Stimulated activated CD8-positive, alpha-beta memory T cell treated with anti-CD3 and anti-CD28 coated beads, Interleukin-15, amount 100 ng/mL, for 4 hours (primary cell): Measurements from ENCODE around the gene MARCHF11.

ENCODE experiments used
- DNase-seq, 2 donors: peaks; one replicate each; pipeline ENCODE4 v3.0.0-alpha.2; 2020; ENCODE audit warnings: low read depth in 2 of 2

The MARCHF11 gene

DNA sequence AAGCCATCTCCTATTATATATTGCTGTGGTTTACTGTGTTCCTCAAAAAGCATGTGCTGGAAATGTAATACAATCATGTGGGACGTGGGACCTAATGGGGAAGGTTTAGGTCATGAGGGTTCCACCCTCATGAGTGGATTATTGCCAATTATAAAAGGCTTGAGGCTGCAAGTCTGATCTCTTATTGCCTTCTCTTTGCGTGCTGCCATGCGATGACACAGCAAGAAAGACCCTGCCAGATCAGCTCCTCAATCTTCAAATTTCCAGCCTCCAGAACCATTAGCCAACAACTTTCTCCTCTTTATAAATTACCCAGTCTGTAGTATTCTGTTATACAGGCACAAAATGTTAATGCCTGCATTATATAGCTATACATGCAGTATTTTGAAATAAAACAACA lies 45.4 kb downstream of the MARCHF11 start:
- DNase-seq, result no peak

DNA sequence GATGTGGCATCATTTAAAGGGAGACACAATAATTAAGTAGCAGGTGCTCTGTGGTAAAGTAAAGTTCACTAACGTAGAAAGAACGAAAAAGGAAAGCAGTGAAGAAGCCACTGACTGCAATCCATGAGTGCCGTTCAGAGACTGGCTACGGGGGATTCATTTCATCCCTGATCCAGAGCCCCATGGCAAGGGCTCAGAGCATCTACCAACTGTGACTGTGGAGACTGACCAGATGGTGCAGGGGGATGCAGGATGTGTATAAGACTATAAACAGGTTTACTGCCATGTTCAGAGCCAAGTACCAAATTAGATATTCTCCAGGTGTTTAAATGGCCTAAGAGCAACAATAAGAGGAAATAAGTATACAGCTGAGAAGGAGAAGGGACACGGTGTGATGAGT lies 47.7 kb downstream of the MARCHF11 start:
- no peak for DNase-seq

DNA sequence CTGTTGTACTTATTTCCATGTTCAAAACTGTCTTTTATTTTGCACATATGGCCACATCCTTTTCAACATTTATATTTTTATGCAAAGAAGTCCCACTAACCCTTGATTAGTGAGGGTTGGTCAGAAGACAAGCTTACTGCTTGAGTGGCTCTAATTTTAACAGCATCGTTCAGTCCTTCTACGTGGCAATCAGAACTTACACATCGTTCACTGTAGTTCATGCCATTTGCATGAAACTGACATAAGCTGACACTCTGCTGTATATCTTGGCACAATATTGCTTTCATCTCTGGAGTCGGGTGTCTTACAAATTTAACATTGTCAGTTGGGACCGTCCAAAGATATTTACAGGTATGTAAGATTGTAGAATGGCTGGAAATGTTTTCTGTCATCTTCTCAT lies 50.6 kb downstream of the MARCHF11 start:
- no peak for DNase-seq

DNA sequence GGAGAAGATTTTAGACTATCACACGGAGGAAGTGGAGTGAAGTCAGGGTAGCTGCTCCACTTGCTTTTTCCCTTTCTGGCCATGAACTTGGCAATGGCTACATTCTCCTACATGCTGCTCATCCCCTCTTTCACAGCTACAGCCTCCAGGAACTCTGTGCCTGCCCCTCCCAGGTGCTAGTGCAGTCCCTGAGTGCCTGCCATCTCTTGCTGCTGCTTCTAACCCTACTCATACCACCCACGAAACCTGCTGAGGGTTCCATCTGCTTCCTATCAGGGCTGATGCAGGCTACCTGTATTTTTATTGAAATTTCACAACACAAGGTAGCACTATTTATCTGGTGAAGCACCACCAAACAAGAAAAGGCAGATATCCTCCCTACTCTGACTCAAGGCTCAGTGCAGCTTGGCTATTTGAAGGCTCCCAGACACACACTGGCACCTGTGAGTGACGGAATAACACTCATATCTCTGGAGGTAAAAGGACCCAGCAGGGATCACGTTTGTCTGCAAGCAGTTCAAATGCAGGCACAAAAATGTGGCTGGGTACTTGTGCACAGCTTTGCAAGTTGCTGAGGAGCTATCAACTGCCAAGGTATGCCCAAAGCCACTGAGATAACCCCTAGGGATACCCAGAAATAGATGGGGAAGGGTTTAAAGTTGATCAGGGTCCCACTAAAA lies 51.6 kb downstream of the MARCHF11 start:
- DNase-seq, result no peak

DNA sequence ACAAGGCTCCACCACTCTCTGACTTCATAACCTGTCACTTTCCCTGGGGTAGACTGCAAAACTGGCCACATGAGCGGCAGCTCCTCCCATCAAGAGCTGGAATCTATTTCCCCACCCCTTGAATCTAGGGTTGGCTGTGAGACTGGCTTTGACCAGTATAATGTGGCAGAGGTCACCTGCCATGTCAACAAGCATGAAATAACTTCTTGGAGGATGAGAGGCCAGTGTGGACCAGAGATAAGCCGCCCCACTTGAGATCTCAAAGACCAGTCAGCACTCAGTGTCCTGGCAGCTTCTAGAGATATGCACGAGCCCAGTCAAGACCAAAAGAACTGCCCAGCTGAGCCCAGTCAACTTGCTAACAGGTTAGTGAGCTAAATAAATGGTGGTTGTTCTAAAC lies 59.0 kb downstream of the MARCHF11 start:
- no peak for DNase-seq

DNA sequence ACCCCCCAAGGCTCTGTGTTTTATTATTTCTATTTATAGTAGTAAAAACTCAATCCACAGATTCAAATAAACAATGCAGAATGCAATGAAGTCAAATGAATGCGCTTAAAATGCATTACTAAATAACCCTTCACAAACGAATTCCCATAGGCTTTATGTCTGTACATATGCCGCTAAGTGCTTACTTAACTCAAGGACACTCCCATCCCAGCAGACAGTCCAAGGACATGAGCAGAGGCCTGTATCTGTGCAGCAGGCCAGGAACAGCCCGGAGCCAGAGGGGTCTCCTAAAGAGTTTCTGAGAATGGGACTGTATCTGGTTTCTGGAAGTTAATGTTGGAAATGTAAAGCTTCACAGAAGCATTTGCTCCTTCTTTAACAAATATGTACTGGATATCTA lies 59.8 kb downstream of the MARCHF11 start:
- DNase-seq, result no peak

DNA sequence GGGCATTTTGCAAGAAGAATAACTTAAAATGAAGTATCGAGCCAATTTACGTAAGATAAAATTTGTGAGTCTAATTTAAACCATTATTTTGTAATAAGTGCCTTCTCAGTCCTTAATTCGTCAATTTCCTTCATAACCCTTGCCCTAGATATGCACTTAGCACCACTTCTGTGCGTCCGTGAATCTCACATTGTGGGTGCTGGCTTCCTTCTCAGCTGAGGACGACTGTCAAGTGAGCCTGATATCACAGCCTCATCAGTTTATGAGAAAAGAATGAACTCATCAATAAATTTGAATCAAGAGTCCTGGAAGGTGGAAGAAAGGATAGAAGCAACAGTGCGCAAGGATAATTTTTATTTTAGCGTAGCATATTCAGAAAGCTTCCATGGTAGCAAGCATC lies 64.5 kb downstream of the MARCHF11 start:
- DNase-seq, result no peak

DNA sequence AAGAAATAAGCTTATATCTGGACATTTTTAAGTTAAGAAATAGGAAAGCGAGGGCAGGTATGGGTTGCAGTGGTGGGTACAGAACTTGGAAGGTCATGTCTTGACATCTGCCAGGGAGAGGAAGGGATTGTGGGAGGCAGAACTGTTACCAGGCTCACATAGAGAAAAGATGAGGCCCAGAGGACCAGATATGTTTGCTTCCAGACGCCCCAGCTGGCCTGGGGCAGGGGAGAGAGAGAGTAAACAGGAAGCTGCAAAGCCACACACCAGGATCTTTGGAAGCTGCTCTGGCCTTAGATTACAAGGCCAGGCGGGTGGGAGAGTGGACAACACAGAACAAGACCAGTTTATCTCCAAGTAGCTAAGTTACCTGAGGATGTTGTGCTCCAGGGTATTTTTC lies 71.2 kb downstream of the MARCHF11 start:
- no peak for DNase-seq

DNA sequence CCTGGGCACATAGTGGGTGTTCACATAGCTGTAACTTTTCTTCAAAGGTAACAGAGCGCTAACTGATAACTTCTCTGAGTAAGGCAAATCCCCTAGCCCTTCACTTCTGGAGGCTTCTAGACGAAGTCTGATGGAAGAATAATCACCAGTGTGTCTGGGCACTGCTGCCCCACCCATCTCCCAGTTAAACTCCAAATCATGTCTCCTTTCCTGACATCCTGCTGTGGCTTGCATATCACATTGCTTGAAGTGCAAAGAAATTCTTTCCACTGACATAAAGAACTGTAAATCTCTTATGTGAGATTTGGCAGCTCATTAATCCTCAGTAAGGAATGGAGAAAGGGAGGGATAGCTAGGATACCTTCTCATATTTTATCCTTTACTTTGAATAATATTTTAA lies 74.6 kb downstream of the MARCHF11 start:
- DNase-seq, result no peak

DNA sequence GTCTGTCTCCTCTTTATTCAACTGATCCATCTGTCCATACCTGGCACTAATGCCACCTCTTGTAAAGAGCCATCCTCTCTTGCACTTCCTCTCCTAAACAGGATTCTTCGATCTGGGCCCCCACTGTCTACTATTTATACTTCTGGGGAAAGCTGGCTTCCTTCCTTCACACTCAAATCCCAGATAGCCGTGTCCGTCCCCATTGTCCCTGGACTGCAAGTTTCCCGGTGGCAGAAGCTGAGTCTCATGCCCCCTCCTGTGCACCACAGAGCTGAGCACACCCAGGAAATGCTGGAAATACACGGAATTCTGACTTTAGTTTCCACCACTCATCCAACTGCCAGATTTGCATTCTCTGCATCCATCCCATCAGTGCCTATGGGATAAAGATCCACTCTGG lies 84.0 kb downstream of the MARCHF11 start:
- DNase-seq, result no peak

DNA sequence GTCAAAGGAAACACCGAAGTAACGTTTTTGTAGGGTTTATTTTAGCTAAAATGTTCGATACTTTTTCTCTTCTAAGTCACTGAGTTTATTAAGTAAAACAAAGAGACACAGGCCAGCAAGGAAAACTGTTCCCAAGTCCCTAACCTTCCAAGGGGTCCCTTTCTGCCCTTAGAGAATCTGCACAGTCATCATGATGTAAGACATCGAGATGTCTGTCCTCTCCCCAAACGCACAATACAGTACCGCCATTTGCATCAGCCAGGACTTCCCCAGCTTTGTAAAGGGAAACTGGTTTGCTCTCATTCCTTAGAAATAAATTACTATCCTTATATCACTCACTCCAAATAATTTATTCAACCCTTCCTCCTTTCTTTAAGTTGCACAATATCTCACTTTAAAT lies 89.3 kb downstream of the MARCHF11 start:
- DNase-seq, result no peak

DNA sequence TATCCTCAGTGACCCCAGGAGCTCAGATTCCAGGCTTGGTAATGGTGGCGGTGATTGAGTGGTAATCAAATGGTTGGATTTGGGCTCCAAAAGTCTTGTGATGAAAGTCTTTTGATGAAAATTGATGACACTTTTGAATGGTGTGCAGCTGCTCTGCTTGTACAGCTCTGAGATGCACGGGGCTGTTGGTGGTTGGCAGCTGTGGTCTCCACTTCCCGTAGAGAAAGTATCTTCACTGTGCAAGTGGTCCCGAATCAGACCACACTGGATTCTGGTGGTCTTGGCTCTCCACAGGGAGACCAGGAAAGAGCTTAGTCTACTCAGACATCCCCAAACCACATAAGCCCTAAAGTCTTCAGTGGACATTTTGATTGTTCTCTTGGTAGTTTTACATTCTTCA lies 96.6 kb downstream of the MARCHF11 start:
- no peak for DNase-seq

DNA sequence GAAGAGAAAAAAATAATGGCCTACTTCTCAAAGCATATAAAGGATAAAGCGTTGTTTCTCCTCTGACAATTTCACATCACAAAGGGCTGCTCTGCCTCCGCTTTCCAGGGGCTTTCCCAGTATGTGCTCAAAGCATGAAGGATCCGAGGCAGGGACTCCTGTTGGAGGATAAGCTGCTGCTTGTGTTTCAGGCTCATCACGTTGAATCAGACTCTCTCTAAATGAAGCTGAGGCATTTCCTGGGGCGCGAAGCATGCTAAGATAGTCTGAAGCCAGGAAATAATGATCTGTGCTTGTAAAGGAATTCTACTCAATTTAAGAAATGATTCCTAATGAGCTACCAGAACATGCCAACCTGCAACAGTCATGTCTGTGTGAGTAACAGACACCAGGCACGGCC lies 97.5 kb downstream of the MARCHF11 start:
- no peak for DNase-seq

DNA sequence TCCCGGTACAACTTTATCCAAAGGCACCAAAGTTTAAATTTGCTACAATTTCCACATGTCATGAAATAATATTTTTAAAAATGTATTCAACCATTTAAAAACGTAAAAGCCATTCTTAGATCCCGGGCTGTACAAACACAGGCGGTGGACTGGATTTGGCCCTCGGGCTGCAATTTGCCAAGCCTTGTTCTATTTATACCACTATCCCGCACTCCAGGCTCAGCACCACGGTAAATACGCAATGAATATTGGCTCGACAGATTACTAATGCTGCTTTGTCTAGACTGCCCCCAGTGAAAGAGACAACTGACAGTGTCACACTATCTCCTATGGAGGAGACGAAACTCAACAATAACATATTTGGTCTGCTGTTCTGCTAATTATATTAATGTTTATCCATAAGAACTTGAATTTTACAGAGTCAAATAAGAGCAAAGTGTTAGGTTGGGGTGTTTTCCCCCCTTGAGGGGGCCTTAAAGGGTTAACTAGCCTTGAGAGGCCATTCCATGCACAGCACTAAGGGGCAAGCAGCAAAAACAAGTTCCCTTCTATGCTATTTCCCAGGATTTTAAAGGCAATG lies 98.1 kb downstream of the MARCHF11 start:
- DNase-seq, result no peak

DNA sequence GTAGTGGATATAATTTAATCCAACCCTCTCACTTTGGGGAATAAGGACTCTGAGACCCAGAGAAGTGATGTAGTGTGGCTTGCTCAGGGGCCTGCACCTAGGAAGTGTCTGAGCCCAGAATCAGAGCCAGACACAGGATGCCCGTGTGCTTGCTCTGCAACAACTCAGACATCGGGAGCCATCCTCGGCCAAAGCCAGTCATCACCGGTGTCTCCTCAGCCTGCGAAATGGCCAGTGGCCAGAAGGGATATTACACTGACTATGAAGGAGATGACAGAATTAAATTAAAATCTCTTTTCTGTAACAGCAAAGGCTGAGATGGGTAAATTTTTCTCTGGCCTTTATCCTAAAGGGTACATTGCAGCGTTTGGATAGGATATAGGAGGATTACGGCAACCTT lies 102.9 kb downstream of the MARCHF11 start:
- no peak for DNase-seq

DNA sequence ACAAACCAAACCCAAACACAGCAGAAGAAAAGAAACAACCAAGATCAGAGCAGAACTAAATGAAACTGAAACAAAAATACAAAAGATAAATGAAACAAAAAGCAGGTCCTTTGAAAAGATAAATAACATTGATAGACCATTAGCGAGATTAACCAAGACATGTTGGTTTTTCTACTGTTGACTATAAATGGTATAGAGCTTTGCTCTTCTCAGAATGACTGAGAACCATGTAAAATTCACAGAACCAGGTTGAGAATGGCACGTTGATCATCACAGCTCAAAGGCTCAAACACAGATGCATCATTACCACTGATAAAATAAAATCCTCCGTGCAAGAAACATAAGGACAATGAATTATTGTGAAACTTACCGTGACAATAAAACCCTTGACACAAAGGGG lies 105.2 kb downstream of the MARCHF11 start:
- no peak for DNase-seq

DNA sequence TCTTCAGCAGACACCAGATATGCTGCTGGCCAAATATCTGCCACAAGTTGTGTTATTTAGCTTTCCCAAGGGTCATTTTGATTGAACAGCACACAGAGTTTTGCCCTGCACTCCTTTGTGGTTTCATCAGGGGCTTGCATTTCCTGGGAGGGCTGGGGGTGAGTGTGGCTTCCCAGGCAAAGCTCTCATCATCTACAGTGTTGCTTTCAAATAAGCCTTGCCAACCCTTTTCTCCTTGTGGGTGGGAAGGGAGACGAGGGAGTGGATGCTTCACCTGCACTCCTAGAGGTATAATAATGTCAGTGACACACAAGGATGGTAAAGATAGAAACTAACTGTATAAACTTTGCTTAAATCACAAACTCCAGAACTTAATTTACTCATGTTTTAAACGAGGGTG lies 107.0 kb downstream of the MARCHF11 start:
- no peak for DNase-seq

DNA sequence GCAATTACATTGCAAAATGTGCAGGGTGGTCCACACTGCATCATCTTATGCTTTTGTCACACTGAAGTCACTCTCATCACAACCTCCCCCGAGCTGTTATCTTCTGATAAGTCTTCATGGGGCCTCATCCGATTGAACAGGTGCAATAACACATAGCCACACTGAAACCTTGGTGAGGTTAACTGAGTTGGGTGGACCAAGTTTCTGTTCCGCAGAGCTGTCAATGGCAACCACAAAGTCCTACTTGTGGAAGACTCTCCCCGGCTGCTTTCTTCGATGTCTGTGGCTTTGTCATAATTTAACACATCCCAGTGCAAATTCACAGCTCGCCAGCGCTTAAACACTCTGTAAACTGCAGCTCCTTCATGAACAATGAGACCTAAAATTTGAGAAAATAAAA lies 112.2 kb downstream of the MARCHF11 start:
- DNase-seq, result no peak

DNA sequence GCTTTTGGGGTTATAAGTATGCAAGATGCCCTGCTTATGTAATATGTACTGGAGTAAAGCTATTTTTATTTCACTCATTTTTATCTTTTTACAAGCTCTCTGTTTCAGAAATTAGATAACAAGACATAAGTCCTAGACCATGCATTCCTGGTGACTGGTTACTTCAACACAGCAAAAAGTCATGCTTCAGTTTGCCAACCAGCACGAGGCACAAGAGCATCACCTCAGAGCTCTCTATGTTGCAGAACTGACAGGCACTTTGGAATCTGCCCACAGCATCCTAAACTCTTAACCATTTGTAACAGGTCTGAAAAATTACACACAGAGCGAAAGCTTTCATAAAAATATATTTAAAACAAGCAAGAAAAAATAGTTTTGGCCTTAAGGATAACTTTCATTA lies 112.8 kb downstream of the MARCHF11 start:
- no peak for DNase-seq

DNA sequence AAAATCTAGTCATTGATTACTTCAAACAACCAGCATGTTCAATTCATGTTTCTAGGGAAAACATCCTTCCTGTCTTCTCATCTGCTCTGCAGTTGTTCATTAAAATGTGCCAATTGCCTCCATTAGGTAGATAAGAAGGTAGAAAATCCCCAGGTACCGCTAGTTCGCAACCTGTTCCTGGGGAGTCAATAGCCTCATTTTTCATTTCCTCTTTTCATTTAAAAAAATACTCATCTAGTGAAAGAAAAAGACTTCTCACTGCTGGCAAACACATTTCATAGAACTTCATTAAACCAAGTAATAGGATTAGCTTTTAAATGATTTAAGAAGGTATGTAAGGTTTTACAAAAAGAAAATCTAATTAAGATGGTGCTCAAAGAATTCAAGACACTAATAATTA lies 113.3 kb downstream of the MARCHF11 start:
- no peak for DNase-seq

DNA sequence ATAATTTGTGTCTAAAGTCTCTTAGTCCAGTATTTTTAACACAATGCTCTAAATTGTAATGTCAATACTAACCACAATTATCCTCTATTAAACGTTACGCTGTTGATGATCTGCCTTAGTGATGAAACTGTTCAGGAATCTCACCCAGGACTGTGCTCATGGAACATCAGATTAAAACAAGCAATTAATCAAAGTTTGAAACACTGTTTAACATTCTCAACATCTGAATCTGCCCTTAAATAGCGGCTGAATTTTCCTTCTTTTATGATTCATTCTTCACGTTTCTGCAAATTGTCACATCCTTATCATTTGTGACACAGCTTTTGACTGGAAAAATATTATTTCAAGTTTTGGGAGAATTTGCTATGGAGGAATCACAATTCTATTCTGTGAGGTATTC lies 113.8 kb downstream of the MARCHF11 start:
- DNase-seq, result no peak

DNA sequence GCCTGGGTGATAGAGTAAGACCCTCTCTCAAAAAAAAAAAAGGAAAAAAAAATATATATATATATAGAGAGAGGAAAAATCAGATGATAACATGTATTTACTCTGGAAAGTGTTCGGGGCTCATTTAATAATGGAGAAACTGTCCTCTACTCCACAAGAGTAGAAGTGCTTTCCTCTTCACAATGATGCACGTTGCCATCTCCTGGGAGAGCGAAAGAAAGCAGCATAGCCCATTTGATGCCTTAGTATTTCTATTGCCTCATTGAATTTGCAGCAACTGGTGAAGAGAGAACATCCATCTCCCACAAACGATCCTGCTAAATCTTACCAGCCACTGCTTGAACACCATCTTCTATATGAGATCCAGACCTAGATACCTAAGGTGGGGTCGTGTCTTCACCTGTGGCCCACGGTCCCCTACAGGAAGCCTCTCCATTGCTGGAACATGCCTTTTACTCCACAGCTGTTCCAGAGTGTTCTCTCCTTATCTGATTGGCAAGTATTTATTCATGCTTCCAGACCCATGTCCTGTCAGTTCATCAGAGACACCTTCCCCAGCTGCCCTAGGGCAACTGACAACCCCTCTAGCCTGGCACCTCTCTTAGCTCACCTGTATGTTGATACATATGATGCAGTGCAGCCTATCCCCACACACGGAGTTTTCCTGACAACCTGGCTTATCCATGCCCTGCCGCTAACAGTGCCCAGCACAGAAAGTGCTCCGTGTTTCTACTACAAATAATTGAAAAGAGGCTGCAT lies 115.3 kb downstream of the MARCHF11 start:
- DNase-seq, result no peak

DNA sequence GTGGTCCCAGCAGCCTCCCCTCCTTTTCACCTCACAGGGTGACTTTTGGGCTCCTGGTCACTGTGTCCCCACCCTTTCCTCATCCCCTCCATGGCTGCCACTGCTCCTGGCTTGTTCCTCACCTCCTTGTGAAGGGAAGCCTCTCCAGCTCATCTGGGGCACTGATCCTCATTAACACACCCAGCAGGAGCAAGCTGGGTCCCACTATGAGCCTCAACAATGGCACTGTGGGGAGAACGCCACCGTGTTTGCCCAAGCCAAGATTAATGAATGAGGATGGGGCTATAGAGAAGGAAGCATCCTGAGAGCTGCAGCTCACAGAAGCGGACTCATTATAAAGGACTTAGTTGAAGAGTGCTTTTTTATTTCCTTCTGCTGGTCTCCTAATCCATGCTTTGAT lies 118.4 kb downstream of the MARCHF11 start:
- DNase-seq, result no peak
